GM23338 (cell line): Measurements from ENCODE around the gene PTPN22. TPM values are rescaled to one million over a fixed set of nuclear protein-coding genes. Genes with fewer than 3 reads are reported as not detected.

ENCODE experiments used
- ATAC-seq: fragments of 200-7000 bp; cut with Tn5 transposase; 3 replicates; pipeline ENCODE4 v1.9.1; 2020
- DNase-seq: peaks from one replicate; pipeline ENCODE4 v3.0.0-alpha.2; 2015; ENCODE audit warnings: low spot score
- H2AFZ ChIP-seq: fragments of 200-600 bp; sonication (generic); 2 replicates; pipeline ENCODE4 v1.8.0; 2016; ENCODE audit warnings: antibody characterized with exemption, mild to moderate bottlenecking, moderate library complexity
- H3F3A ChIP-seq: fragments of 200-600 bp; sonication (generic); replicated peaks from 2 replicates; pipeline ENCODE4 v1.8.0; 2017; ENCODE audit warnings: antibody characterized with exemption, mixed run types, low read depth
- H3K27ac ChIP-seq: fragments of 200-600 bp; sonication (generic); 2 replicates; pipeline ENCODE4 v1.6.1; 2016; ENCODE audit warnings: low read depth
- H3K27me3 ChIP-seq: fragments of 200-600 bp; sonication (generic); 2 replicates; pipeline ENCODE4 v1.8.0; 2016; ENCODE audit warnings: mild to moderate bottlenecking, mixed run types, moderate library complexity; ENCODE audit not compliant: insufficient read depth
- H3K36me3 ChIP-seq: fragments of 200-600 bp; sonication (generic); 2 replicates; pipeline ENCODE4 v1.8.0; 2016; ENCODE audit warnings: mild to moderate bottlenecking; ENCODE audit not compliant: insufficient read depth
- H3K4me1 ChIP-seq: fragments of 200-600 bp; sonication (generic); 2 replicates; pipeline ENCODE4 v1.8.0; 2016; ENCODE audit warnings: mild to moderate bottlenecking, moderate library complexity; ENCODE audit not compliant: insufficient read depth
- H3K4me2 ChIP-seq: fragments of 200-600 bp; sonication (generic); 2 replicates; pipeline ENCODE4 v1.7.1; 2017; ENCODE audit warnings: mixed run types
- H3K4me3 ChIP-seq: fragments of 200-600 bp; sonication (generic); 2 replicates; pipeline ENCODE4 v1.6.1; 2016; ENCODE audit warnings: mixed run types
- H3K79me2 ChIP-seq: fragments of 200-600 bp; sonication (generic); replicated peaks from 2 replicates; pipeline ENCODE4 v1.8.0; 2017; ENCODE audit warnings: mild to moderate bottlenecking; ENCODE audit not compliant: insufficient read depth
- H3K9me2 ChIP-seq: fragments of 200-600 bp; sonication (generic); 2 replicates; pipeline ENCODE4 v1.8.0; 2017; ENCODE audit not compliant: insufficient read depth
- H4K20me1 ChIP-seq: fragments of 200-600 bp; sonication (generic); replicated peaks from 2 replicates; pipeline ENCODE4 v1.8.0; 2017; ENCODE audit warnings: mild to moderate bottlenecking; ENCODE audit not compliant: insufficient read depth
- H3K27ac Mint-ChIP-seq: 2 replicates; pipeline ENCODE4 v1.8.0; 2020; ENCODE audit warnings: inconsistent platforms, mild to moderate bottlenecking, moderate library complexity, mixed read lengths
- H3K27me3 Mint-ChIP-seq: 3 replicates; pipeline ENCODE4 v1.8.0; 2022; ENCODE audit warnings: low read depth, mild to moderate bottlenecking, moderate library complexity, mixed read lengths, inconsistent platforms; ENCODE audit not compliant: insufficient read depth, poor library complexity
- H3K36me3 Mint-ChIP-seq: 3 replicates; pipeline ENCODE4 v1.8.0; 2021; ENCODE audit warnings: low read depth, mild to moderate bottlenecking, inconsistent platforms, moderate library complexity, mixed read lengths
- H3K4me1 Mint-ChIP-seq: 3 replicates; pipeline ENCODE4 v1.8.0; 2020; ENCODE audit warnings: mild to moderate bottlenecking, inconsistent platforms, mixed read lengths
- H3K4me3 Mint-ChIP-seq: 3 replicates; pipeline ENCODE4 v1.8.0; 2021; ENCODE audit warnings: moderate library complexity, mild to moderate bottlenecking, inconsistent platforms, mixed read lengths
- H3K9me3 Mint-ChIP-seq: 3 replicates; pipeline ENCODE4 v1.8.0; 2020; ENCODE audit warnings: moderate library complexity, mild to moderate bottlenecking, inconsistent platforms, mixed read lengths
- CREB1 ChIP-seq: fragments of 250-450 bp; sonication (Bioruptor Pico); IDR thresholded peaks from 2 replicates; pipeline ENCODE4 v1.5.0; 2020; ENCODE audit warnings: low read depth, mild to moderate bottlenecking, moderate library complexity
- CTCF ChIP-seq, 2 experiments: fragments of 200-600 bp in 1 of 2; sonication (generic) in 1 of 2; conservative IDR thresholded peaks; 2 replicates each; pipeline versions ENCODE4 v1.5.1 to v1.6.1; 2016 to 2017; ENCODE audit warnings: antibody characterized with exemption in 2 of 2, low read depth in 2 of 2, mild to moderate bottlenecking in 2 of 2, moderate library complexity in 1 of 2
- ETS1 ChIP-seq: IDR thresholded peaks from 2 replicates; pipeline ENCODE4 v1.6.1; 2016; ENCODE audit warnings: antibody characterized with exemption
- EZH2 ChIP-seq: fragments of 200-600 bp; sonication (generic); IDR thresholded peaks from one replicate; pipeline ENCODE4 v1.8.0; 2017; ENCODE audit warnings: antibody characterized with exemption, mild to moderate bottlenecking, low read depth; ENCODE audit not compliant: unreplicated experiment
- JUNB ChIP-seq: IDR thresholded peaks from one replicate; pipeline ENCODE4 v1.6.1; 2016; ENCODE audit warnings: antibody characterized with exemption; ENCODE audit not compliant: unreplicated experiment
- POLR2AphosphoS5 ChIP-seq: IDR thresholded peaks from 2 replicates; pipeline ENCODE4 v1.6.1; 2016; ENCODE audit warnings: antibody characterized with exemption, low read depth
- REST ChIP-seq: IDR thresholded peaks from one replicate; pipeline ENCODE4 v1.6.1; 2018; ENCODE audit warnings: antibody characterized with exemption; ENCODE audit not compliant: unreplicated experiment
- STAT1 ChIP-seq: IDR thresholded peaks from one replicate; pipeline ENCODE4 v1.6.1; 2016; ENCODE audit warnings: antibody characterized with exemption; ENCODE audit not compliant: unreplicated experiment
- ZNF114 ChIP-seq: fragments of 250-450 bp; sonication (Bioruptor Pico); IDR thresholded peaks from 2 replicates; pipeline ENCODE4 v1.5.0; 2020; ENCODE audit warnings: mild to moderate bottlenecking, moderate library complexity
- ZNF331 ChIP-seq: fragments of 250-450 bp; sonication (Bioruptor Pico); IDR thresholded peaks from 2 replicates; pipeline ENCODE4 v1.5.0; 2020; ENCODE audit warnings: low read depth, mild to moderate bottlenecking, moderate library complexity
- polyA plus RNA-seq: library from polyadenylated mRNA; unstranded; fragments of >200 nt; fragmentation: Nextera tagmentation; extraction: Ambion mirVana; gene quantifications from 2 replicates; pipeline ENCODE4 v1.2.1, GENCODE V29; 2016
- total RNA-seq: library from RNA; depleted of rRNA; stranded (reverse); fragments of >200 nt; shearing (Covaris generic); gene quantifications from 2 replicates; pipeline ENCODE4 v1.2.3, GENCODE V29; 2014

The PTPN22 gene
- total and polyA plus RNA-seq, 2 experiments from 2014 or later: 0.08 TPM; not detected in 1

- TF ChIP-seq CTCF (conservative IDR thresholded peaks at IDR 0.05; ENCODE audit: low read depth in 2 of 2): no peak
- TF ChIP-seq ETS1: no peak
- no peak for TF ChIP-seq ZNF114 (CRISPR knock-in tag)
- TF ChIP-seq ZNF331 (CRISPR knock-in tag): no peak
- no peak for TF ChIP-seq REST
- no peak for TF ChIP-seq JUNB
- no peak for TF ChIP-seq EZH2
- no peak for TF ChIP-seq POLR2AphosphoS5
- TF ChIP-seq STAT1: no peak
Measured at GRCh38 chr1:113777561-113777960, 94.0 kb downstream of the PTPN22 start (continued).

- TF ChIP-seq ETS1: no peak
- no peak for TF ChIP-seq CREB1 (CRISPR knock-in tag)
- DNase-seq: no peak
- no peaks in the 10 kb centered on the region for H3F3A ChIP-seq
- H4K20me1 ChIP-seq: no peaks in the 10 kb centered on the region
- H3K4me2 ChIP-seq: peak overlapping the region; percentile 12; the same call in 1 of the 2 replicates
- no peaks in the 10 kb centered on the region for H3K79me2 ChIP-seq
- H3K9me2 ChIP-seq: no peaks in the 10 kb centered on the region
- Mint-ChIP-seq H3K27ac (no peak overlapping the region), H3K9me3 (no peaks in the 10 kb centered on the region), H3K4me3 (no peak overlapping the region), H3K36me3 (peaks cover 21% of the 10 kb centered on the region), H3K4me1 (peaks cover 34% of the 10 kb centered on the region), H3K27me3 (no peaks in the 10 kb centered on the region)
- no peaks in the 10 kb centered on the region for H3K27me3 ChIP-seq
- peaks cover 6% of the 10 kb centered on the region; the same call in 1 of the 2 replicates for H3K36me3 ChIP-seq
- no peak overlapping the region for H3K4me3 ChIP-seq
- H3K27ac ChIP-seq: no peak overlapping the region; the same call in 1 of the 2 replicates
- no peak for ATAC-seq
- H2AFZ ChIP-seq: no peak overlapping the region
- H3K4me1 ChIP-seq: peaks cover 28% of the 10 kb centered on the region
Measured at GRCh38 chr1:113770031-113770430, 101.5 kb downstream of the PTPN22 start.
